B cell (primary cell): ENCODE results near the gene PTGES. TPM values are rescaled to one million over a fixed set of nuclear protein-coding genes. Genes with fewer than 3 reads are reported as not detected.

Experiments
- ATAC-seq: fragments of 200-7000 bp; cut with Tn5 transposase; one replicate; pipeline ENCODE4 v1.10.0; 2021; ENCODE audit warnings: low read depth, mild to moderate bottlenecking, moderate number of reproducible peaks, moderate library complexity
- CTCF ChIA-PET: fragments of 350-600 bp; sonication (Branson Sonifier 250); formaldehyde crosslinking; loops from one replicate; lab custom pipeline; 2021; ENCODE audit warnings: antibody characterized with exemption, inconsistent platforms; lab: Charles Lee
- POLR2A ChIA-PET: fragments of 350-600 bp; sonication (Branson Sonifier 250); formaldehyde crosslinking; loops from one replicate; lab custom pipeline; 2021; ENCODE audit warnings: antibody characterized with exemption; lab: Charles Lee
- DNase-seq: peaks from one replicate; pipeline ENCODE4 v3.0.0; 2013
- H2AFZ ChIP-seq: 2 replicates; pipeline ENCODE4 v1.6.1; 2012; ENCODE audit warnings: mild to moderate bottlenecking, low read depth, low read length; ENCODE audit not compliant: insufficient read depth, poor library complexity, severe bottlenecking
- H3K27ac ChIP-seq, 2 donors: 1 replicate in 1 of 2; 2 replicates in 1 of 2; pipeline ENCODE4 v1.5.1; 2012 to 2013; ENCODE audit warnings: low read length in 2 of 2, mild to moderate bottlenecking in 2 of 2, moderate library complexity in 1 of 2
- H3K27me3 ChIP-seq, 4 experiments: fragments of 200-600 bp in 1 of 4; sonication (generic) in 1 of 4; replicated peaks in 1 of 4; 1 replicate in 2 of 4; 2 replicates in 2 of 4; pipeline versions ENCODE4 v1.6.1 to v1.7.0; 2013 to 2016; ENCODE audit warnings: low read length in 3 of 4, mild to moderate bottlenecking in 2 of 4, mixed read lengths in 1 of 4, moderate library complexity in 1 of 4; ENCODE audit not compliant: insufficient read depth in 4 of 4, control insufficient read depth in 3 of 4; ENCODE audit errors: control extremely low read depth in 1 of 4
- H3K36me3 ChIP-seq, 2 experiments: replicated peaks in 1 of 2; 1 replicate in 1 of 2; 2 replicates in 1 of 2; pipeline versions ENCODE4 v1.6.1 to v1.7.1; 2013; ENCODE audit warnings: low read length in 1 of 2; ENCODE audit not compliant: insufficient read depth in 2 of 2, control insufficient read depth in 1 of 2; ENCODE audit errors: control extremely low read depth in 1 of 2, extremely low read depth in 1 of 2
- H3K4me1 ChIP-seq, 2 donors: fragments of 200-600 bp in 1 of 2; sonication (generic) in 1 of 2; 1 replicate in 1 of 2; 2 replicates in 1 of 2; pipeline versions ENCODE4 v1.5.1 to v1.6.1; 2013 to 2017; ENCODE audit warnings: low read length in 2 of 2; ENCODE audit not compliant: control insufficient read depth in 2 of 2, insufficient read depth in 2 of 2
- H3K4me2 ChIP-seq: replicated peaks from 2 replicates; pipeline ENCODE3; 2012; ENCODE audit warnings: mild to moderate bottlenecking, low read depth, low read length; ENCODE audit not compliant: poor library complexity, severe bottlenecking
- H3K4me3 ChIP-seq, 5 experiments: fragments of 200-600 bp in 1 of 5; sonication (generic) in 1 of 5; 1 replicate in 3 of 5; 2 replicates in 2 of 5; pipeline versions ENCODE4 v1.5.1 to v1.7.0; 2011 to 2016; ENCODE audit warnings: low read length in 4 of 5, mild to moderate bottlenecking in 4 of 5, low read depth in 2 of 5, control low read depth in 1 of 5, moderate library complexity in 1 of 5; ENCODE audit not compliant: insufficient read depth in 1 of 5; ENCODE audit errors: control extremely low read depth in 1 of 5, extremely low read depth in 1 of 5
- H3K79me2 ChIP-seq: fragments of 200-600 bp; sonication (generic); one replicate; pipeline ENCODE4 v1.6.0; 2016; ENCODE audit warnings: low read length; ENCODE audit not compliant: control insufficient read depth, insufficient read depth
- H3K9ac ChIP-seq: fragments of 200-600 bp; sonication (generic); 2 replicates; pipeline ENCODE4 v1.6.1; 2017; ENCODE audit warnings: mild to moderate bottlenecking, low read length, moderate library complexity
- H3K9me3 ChIP-seq, 3 donors: one replicate each; pipeline versions ENCODE4 v1.6.1 to v1.7.1; 2013; ENCODE audit warnings: low read length in 2 of 3; ENCODE audit not compliant: control insufficient read depth in 2 of 3, insufficient read depth in 1 of 3; ENCODE audit errors: control extremely low read depth in 1 of 3
- H4K20me1 ChIP-seq: 2 replicates; pipeline ENCODE4 v1.6.0; 2012; ENCODE audit warnings: mild to moderate bottlenecking, low read length; ENCODE audit not compliant: insufficient read depth, control insufficient read depth, poor library complexity, severe bottlenecking
- H3K27ac Mint-ChIP-seq: one replicate; pipeline ENCODE4 v1.8.0; 2021; ENCODE audit warnings: mixed read lengths
- H3K27me3 Mint-ChIP-seq: one replicate; pipeline ENCODE4 v1.8.0; 2021; ENCODE audit warnings: mixed read lengths
- H3K4me1 Mint-ChIP-seq: one replicate; pipeline ENCODE4 v1.8.0; 2021; ENCODE audit warnings: mixed read lengths
- H3K4me3 Mint-ChIP-seq: one replicate; pipeline ENCODE4 v1.8.0; 2021; ENCODE audit warnings: mixed read lengths
- H3K9me3 Mint-ChIP-seq: one replicate; pipeline ENCODE4 v1.8.0; 2022; ENCODE audit warnings: mixed read lengths; ENCODE audit not compliant: insufficient read depth
- EZH2 ChIP-seq: IDR thresholded peaks from 2 replicates; pipeline ENCODE4 v1.6.1; 2012; ENCODE audit warnings: borderline replicate concordance, low read depth, mild to moderate bottlenecking, moderate library complexity, low read length; ENCODE audit not compliant: insufficient read depth, poor library complexity, severe bottlenecking
- WGBS: methylation state at CpG from one replicate; pipeline ENCODE4 v1.1.5; 2013; ENCODE audit warnings: missing lambda C conversion rate; ENCODE audit not compliant: insufficient coverage; 5-methylcytosine and 5-hydroxymethylcytosine counted together
- intact Hi-C: fragments of 100-400 bp; cut with micrococcal nuclease; formaldehyde crosslinking; loops from one replicate; pipeline ENCODE4 v1.10.0; 2022
- polyA plus RNA-seq: library from polyadenylated mRNA; depleted of rRNA; stranded (reverse); fragments of >200 nt; gene quantifications from 2 replicates; pipeline ENCODE4 v1.2.3, GENCODE V29; 2012
- total RNA-seq, 2 donors: library from RNA; stranded (reverse); fragments of 120-200 nt in 1 of 2; gene quantifications; 1 replicate in 1 of 2; 2 replicates in 1 of 2; pipeline versions ENCODE4 v1.2.3 to v1.2.4, GENCODE V29; 2013 to 2022
- TF ChIP-seq, protein P1 (sequence below): fragments of 200-600 bp; IDR thresholded peaks from one replicate; pipeline ENCODE4 v1.8.0; 2022; ENCODE audit warnings: antibody characterized with exemption, mild to moderate bottlenecking

Gene PTGES
- total and polyA plus RNA-seq, 2 donors (not counting 1 experiment from before 2014, with no cell fraction given) = not detected

DNA sequence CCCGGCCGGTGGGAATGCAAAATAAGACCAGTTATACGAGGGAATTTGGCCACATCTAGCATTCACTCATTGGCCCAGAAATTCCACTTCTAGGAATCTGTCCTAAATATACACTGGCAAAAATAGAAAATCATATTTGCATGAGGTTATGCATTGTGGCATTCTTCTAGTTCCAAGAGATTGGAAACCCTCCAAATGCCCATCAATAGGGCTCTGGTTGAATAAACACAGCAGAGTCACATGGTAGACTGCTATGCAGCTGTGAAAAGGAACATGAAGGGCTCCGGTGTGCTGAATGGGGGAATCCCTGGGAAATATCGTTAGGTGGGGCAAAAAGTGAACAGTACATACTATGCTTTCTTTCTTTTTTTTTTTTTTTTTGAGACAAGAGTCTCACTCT, 36.8 kb downstream of the PTGES start:
- CTCF ChIA-PET = no interaction called here
- no peak overlapping the region for H2AFZ ChIP-seq
- H3K4me1 ChIP-seq = peaks cover 13 to 18% of the 10 kb centered on the region in 2 donors
- H3K9ac ChIP-seq = no peak overlapping the region
- H3K9me3 Mint-ChIP-seq = no peaks in the 10 kb centered on the region
- H4K20me1 ChIP-seq = no peaks in the 10 kb centered on the region
- DNase-seq = no peak
- POLR2A ChIA-PET = no interaction called here
- peaks cover 0 to 31% (median 4%) of the 10 kb centered on the region in 4 experiments for H3K27me3 ChIP-seq
- TF ChIP-seq EZH2 = no peak
- no peak overlapping the region for H3K4me2 ChIP-seq
- intact Hi-C loops = no loop called here
- WGBS = 100% methylated on average over 2 of the region's 5 CpGs
- peaks cover 50% of the 10 kb centered on the region for H3K27me3 Mint-ChIP-seq
- no peak overlapping the region for H3K4me3 Mint-ChIP-seq
- no peaks in the 10 kb centered on the region for H3K36me3 ChIP-seq
- no peak overlapping the region for H3K4me3 ChIP-seq
- H3K4me1 Mint-ChIP-seq = peaks cover 7% of the 10 kb centered on the region
- ATAC-seq = no peak
- H3K27ac ChIP-seq = no peak overlapping the region
- H3K79me2 ChIP-seq = no peaks in the 10 kb centered on the region
- H3K27ac Mint-ChIP-seq = no peak overlapping the region
- H3K9me3 ChIP-seq = no peaks in the 10 kb centered on the region

DNA sequence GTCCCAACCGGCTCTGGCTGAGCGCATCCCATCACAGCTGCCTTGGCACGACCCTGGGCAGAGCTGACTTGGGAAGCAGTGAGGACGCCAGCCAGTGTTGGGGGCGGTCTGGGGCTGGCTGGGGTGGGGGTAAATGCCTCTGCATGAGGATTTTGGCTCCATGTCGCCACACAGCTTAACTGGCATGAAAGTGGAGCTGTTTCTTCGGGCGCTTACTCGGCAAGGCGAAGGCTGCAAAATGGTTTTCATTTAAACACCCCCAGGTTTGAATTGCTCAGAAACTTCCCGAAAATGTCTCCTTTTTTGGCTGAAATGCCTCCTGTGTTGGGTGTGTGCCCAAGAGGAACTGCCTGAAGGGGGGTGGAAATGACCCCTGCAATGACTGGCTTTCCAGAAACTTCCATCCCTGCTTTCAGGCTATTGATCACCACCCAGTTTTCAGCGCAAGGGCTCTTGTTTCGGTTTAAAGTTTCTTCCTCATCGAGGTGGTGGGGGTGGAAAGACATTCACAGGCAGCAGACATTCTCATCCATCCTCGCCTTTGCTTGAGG, 38.3 kb downstream of the PTGES start:
- Histone ChIP-seq H3K9me3 (no peaks in the 10 kb centered on the region), H4K20me1 (no peaks in the 10 kb centered on the region), H3K27me3 (peaks cover 0 to 31% (median 4%) of the 10 kb centered on the region in 4 experiments), H3K4me3 (no peak overlapping the region), H3K27ac (no peak overlapping the region), H3K79me2 (no peaks in the 10 kb centered on the region), H3K9ac (no peak overlapping the region), H3K36me3 (no peaks in the 10 kb centered on the region), H3K4me1 (peaks cover 13 to 18% of the 10 kb centered on the region in 2 donors), H2AFZ (no peak overlapping the region), H3K4me2 (no peak overlapping the region)
- DNase-seq (no peak), ATAC-seq (no peak)
- CTCF ChIA-PET = no interaction called here
- WGBS = 84% methylated on average over 13 of the region's 15 CpGs
- intact Hi-C loops = no loop called here
- POLR2A ChIA-PET = no interaction called here
- H3K9me3 Mint-ChIP-seq = no peaks in the 10 kb centered on the region
- no peak overlapping the region for H3K27ac Mint-ChIP-seq
- H3K27me3 Mint-ChIP-seq = peaks cover 47% of the 10 kb centered on the region
- H3K4me3 Mint-ChIP-seq = no peak overlapping the region
- H3K4me1 Mint-ChIP-seq = peaks cover 7% of the 10 kb centered on the region
- TF ChIP-seq, protein P1, sequence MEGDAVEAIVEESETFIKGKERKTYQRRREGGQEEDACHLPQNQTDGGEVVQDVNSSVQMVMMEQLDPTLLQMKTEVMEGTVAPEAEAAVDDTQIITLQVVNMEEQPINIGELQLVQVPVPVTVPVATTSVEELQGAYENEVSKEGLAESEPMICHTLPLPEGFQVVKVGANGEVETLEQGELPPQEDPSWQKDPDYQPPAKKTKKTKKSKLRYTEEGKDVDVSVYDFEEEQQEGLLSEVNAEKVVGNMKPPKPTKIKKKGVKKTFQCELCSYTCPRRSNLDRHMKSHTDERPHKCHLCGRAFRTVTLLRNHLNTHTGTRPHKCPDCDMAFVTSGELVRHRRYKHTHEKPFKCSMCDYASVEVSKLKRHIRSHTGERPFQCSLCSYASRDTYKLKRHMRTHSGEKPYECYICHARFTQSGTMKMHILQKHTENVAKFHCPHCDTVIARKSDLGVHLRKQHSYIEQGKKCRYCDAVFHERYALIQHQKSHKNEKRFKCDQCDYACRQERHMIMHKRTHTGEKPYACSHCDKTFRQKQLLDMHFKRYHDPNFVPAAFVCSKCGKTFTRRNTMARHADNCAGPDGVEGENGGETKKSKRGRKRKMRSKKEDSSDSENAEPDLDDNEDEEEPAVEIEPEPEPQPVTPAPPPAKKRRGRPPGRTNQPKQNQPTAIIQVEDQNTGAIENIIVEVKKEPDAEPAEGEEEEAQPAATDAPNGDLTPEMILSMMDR = no peak
- TF ChIP-seq EZH2 = no peak
